Breast epithelium (tissue), 3 donors: ENCODE results near the gene SELENOH.

Experiments used
- POLR2AphosphoS5 ChIP-seq, 3 donors: sonication (generic); formaldehyde crosslinking; IDR thresholded peaks; one replicate each; pipeline ENCODE4 v1.6.1; 2017; ENCODE audit warnings: antibody characterized with exemption in 3 of 3
- TF ChIP-seq, protein P1 (sequence below), 3 donors: fragments of 450-650 bp; IDR thresholded peaks; one replicate each; pipeline ENCODE4 v1.5.1; 2016 to 2017; ENCODE audit warnings: antibody characterized with exemption in 3 of 3, mild to moderate bottlenecking in 3 of 3, moderate library complexity in 3 of 3

DNA sequence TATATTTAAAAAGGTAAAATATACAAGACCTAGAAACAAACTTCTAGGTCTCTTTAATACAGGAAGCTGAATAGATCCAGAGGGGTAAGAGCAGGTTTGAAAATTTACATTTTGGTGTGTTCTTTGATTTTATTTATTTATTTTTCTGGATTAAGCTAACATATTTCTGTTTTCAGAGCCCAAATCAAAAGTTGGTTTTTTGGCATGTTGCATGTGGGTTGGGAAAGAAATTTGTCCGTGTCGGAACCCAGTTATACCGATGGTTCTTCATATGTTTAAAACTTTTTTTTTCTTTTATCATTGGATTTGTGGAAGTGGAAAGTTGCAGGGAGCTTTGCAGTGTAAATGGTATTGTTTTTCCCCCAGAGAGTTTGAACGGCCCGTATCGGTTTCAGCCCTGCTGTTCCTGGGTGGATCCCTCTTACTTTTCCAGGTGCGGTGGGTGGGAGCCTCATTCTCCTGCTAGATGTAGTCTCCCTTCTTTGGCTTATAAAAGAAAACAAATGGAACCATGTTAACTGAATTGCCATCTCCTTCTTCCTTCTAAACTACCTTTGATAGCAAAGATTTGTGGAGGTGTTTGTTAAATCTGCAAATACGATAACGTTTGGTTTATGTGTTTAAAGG lies 21.1 kb downstream of the SELENOH start:
- TF ChIP-seq, protein P1, sequence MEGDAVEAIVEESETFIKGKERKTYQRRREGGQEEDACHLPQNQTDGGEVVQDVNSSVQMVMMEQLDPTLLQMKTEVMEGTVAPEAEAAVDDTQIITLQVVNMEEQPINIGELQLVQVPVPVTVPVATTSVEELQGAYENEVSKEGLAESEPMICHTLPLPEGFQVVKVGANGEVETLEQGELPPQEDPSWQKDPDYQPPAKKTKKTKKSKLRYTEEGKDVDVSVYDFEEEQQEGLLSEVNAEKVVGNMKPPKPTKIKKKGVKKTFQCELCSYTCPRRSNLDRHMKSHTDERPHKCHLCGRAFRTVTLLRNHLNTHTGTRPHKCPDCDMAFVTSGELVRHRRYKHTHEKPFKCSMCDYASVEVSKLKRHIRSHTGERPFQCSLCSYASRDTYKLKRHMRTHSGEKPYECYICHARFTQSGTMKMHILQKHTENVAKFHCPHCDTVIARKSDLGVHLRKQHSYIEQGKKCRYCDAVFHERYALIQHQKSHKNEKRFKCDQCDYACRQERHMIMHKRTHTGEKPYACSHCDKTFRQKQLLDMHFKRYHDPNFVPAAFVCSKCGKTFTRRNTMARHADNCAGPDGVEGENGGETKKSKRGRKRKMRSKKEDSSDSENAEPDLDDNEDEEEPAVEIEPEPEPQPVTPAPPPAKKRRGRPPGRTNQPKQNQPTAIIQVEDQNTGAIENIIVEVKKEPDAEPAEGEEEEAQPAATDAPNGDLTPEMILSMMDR (IDR thresholded peaks at IDR 0.05), result no peak
- TF ChIP-seq POLR2AphosphoS5 (IDR thresholded peaks at IDR 0.05), result no peak
